K562 (cell line): Measurements from ENCODE around the gene PLEKHF1. TPM values are rescaled to one million over a fixed set of nuclear protein-coding genes. Genes with fewer than 3 reads are reported as not detected.

ENCODE experiments used
- BACH1 ChIP-seq: fragments of 200-800 bp; sonication (Bioruptor generic); IDR thresholded peaks from 2 replicates; pipeline ENCODE4 v1.6.1; 2016; ENCODE audit warnings: missing genetic modification characterization, missing compliant biosample characterization
- BCL6 ChIP-seq: fragments of 250-450 bp; sonication (Bioruptor Pico); IDR thresholded peaks from 2 replicates; pipeline ENCODE4 v1.4.0; 2020
- BRF1 ChIP-seq: IDR thresholded peaks from 3 replicates; pipeline ENCODE4 v1.6.1; 2011; ENCODE audit warnings: borderline replicate concordance, mild to moderate bottlenecking; ENCODE audit not compliant: insufficient read length; ENCODE audit errors: extremely low read depth
- HNRNPLL ChIP-seq: fragments of 200-400 bp; formaldehyde crosslinking; IDR thresholded peaks from 2 replicates; pipeline ENCODE4 v1.6.1; 2017; ENCODE audit warnings: low read length, low read depth, mild to moderate bottlenecking; ENCODE audit not compliant: poor library complexity, severe bottlenecking
- RBM39 ChIP-seq: fragments of 200-400 bp; formaldehyde crosslinking; optimal IDR thresholded peaks from 2 replicates; pipeline ENCODE3; 2018; ENCODE audit warnings: low read depth, low read length
- RFX7 ChIP-seq: fragments of 250-450 bp; sonication (Bioruptor Pico); IDR thresholded peaks from 2 replicates; pipeline ENCODE4 v1.5.1; 2021; ENCODE audit warnings: mild to moderate bottlenecking
- SPI1 ChIP-seq: IDR thresholded peaks from 2 replicates; pipeline ENCODE4 v1.6.1; 2011; ENCODE audit warnings: low read depth, low read length, control low read depth, borderline replicate concordance
- XRCC3 ChIP-seq: fragments of 450-650 bp; IDR thresholded peaks from 2 replicates; pipeline ENCODE4 v1.6.1; 2017; ENCODE audit warnings: mild to moderate bottlenecking, moderate library complexity
- polyA plus RNA-seq, 8 experiments: library from polyadenylated mRNA; depleted of rRNA in 4 of 8; stranded (reverse) in 5 of 8; unstranded in 3 of 8; fragments of >200 nt; fragmentation: Nextera tagmentation in 2 of 8; fragmentation: Illumina TruSeq in 1 of 8; extraction: Ambion mirVana in 2 of 8; extraction: Trizol in 1 of 8; gene quantifications; 2 replicates each; pipeline versions ENCODE4 v1.2.1 to v1.2.3, GENCODE V29; 2011 to 2014; ENCODE audit warnings: inconsistent platforms in 1 of 8, missing spikeins in 1 of 8
- total RNA-seq, 7 experiments: library from RNA; depleted of rRNA in 6 of 7; stranded (reverse); fragments of >200 nt in 6 of 7; fragmentation: Illumina TruSeq in 2 of 7; extraction: Trizol in 2 of 7; gene quantifications; 2 replicates each; pipeline versions ENCODE4 v1.2.1 to v1.2.3, GENCODE V29; 2011 to 2021; ENCODE audit warnings: low replicate concordance in 1 of 7
- TF ChIP-seq, protein P1 (sequence below): sonication (generic); formaldehyde crosslinking; IDR thresholded peaks from 2 replicates; pipeline ENCODE4 v1.8.0; 2022; ENCODE audit warnings: missing genetic modification reagents, mild to moderate bottlenecking, borderline replicate concordance
- TF ChIP-seq, protein P2 (sequence below): fragments of 200-800 bp; sonication (Bioruptor generic); IDR thresholded peaks from 2 replicates; pipeline ENCODE4 v1.6.1; 2017; ENCODE audit warnings: missing genetic modification characterization, missing compliant biosample characterization
- TF ChIP-seq, protein P3 (sequence below): fragments of 250-450 bp; sonication (Bioruptor Pico); IDR thresholded peaks from 2 replicates; pipeline ENCODE4 v1.8.0; 2021; ENCODE audit warnings: mild to moderate bottlenecking, moderate library complexity
- TF ChIP-seq, protein P4 (sequence below): fragments of 250-450 bp; sonication (Bioruptor Pico); IDR thresholded peaks from 2 replicates; pipeline ENCODE4 v1.8.0; 2022; ENCODE audit warnings: inconsistent platforms, mild to moderate bottlenecking, moderate library complexity, borderline replicate concordance
- TF ChIP-seq, protein P5 (sequence below): fragments of 250-450 bp; sonication (Bioruptor Pico); IDR thresholded peaks from 2 replicates; pipeline ENCODE4 v1.8.0; 2022; ENCODE audit warnings: moderate library complexity, mild to moderate bottlenecking, inconsistent platforms
- TF ChIP-seq, protein P6 (sequence below): fragments of 250-450 bp; sonication (Bioruptor Pico); IDR thresholded peaks from 2 replicates; pipeline ENCODE4 v1.5.0; 2021; ENCODE audit warnings: mild to moderate bottlenecking, moderate library complexity

The PLEKHF1 gene
- total and polyA plus RNA-seq, 9 of the 15 experiments (the other 6 are each of a cell fraction or from before 2014, with no cell fraction given), result 0.07 to 13.4 (median 3.9) TPM; not detected in 1

DNA sequence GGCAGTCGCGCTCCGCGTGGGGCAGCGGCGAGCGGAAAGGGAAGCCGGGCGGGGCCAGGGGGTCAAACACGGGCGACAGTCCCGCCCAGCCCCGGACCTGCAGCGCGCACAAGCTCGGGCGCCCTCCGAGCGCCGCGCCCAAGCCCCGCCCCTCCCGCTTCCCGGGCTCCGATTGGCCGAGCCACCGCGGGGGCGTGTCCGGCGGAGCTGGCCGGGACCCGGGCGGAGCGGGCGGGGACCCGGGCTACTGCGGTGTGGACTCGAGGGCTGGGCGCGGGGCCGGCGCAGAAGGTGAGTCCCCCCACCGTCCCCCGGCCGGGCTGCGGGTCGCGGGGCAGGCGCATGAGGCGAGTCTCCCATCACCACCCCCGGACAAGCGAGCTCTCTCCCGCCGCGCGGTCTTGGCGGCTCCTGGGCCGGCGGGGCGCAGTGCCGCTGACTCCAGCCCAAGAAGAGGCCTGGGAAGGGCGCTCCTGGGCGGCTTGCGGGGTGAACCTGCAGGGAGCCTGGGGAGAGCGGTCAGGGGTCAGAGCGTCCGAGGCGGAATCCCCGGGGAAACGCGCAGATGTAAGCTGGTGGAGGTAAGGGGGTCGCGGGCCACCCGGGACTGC, at the start of gene PLEKHF1 (continued):
- TF ChIP-seq, protein P1, sequence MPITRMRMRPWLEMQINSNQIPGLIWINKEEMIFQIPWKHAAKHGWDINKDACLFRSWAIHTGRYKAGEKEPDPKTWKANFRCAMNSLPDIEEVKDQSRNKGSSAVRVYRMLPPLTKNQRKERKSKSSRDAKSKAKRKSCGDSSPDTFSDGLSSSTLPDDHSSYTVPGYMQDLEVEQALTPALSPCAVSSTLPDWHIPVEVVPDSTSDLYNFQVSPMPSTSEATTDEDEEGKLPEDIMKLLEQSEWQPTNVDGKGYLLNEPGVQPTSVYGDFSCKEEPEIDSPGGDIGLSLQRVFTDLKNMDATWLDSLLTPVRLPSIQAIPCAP (CRISPR knock-in tag), result no peak
- TF ChIP-seq RFX7 (no peak), XRCC3 (no peak), BRF1 (no peak), RBM39 (no peak), HNRNPLL (no peak), SPI1 (no peak), BCL6 (no peak), BACH1 (tag) (no peak)
- TF ChIP-seq, protein P2, sequence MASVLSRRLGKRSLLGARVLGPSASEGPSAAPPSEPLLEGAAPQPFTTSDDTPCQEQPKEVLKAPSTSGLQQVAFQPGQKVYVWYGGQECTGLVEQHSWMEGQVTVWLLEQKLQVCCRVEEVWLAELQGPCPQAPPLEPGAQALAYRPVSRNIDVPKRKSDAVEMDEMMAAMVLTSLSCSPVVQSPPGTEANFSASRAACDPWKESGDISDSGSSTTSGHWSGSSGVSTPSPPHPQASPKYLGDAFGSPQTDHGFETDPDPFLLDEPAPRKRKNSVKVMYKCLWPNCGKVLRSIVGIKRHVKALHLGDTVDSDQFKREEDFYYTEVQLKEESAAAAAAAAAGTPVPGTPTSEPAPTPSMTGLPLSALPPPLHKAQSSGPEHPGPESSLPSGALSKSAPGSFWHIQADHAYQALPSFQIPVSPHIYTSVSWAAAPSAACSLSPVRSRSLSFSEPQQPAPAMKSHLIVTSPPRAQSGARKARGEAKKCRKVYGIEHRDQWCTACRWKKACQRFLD (CRISPR knock-in tag), result no peak
- TF ChIP-seq, protein P3, sequence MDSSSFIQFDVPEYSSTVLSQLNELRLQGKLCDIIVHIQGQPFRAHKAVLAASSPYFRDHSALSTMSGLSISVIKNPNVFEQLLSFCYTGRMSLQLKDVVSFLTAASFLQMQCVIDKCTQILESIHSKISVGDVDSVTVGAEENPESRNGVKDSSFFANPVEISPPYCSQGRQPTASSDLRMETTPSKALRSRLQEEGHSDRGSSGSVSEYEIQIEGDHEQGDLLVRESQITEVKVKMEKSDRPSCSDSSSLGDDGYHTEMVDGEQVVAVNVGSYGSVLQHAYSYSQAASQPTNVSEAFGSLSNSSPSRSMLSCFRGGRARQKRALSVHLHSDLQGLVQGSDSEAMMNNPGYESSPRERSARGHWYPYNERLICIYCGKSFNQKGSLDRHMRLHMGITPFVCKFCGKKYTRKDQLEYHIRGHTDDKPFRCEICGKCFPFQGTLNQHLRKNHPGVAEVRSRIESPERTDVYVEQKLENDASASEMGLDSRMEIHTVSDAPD (CRISPR knock-in tag), result no peak
- TF ChIP-seq, protein P4, sequence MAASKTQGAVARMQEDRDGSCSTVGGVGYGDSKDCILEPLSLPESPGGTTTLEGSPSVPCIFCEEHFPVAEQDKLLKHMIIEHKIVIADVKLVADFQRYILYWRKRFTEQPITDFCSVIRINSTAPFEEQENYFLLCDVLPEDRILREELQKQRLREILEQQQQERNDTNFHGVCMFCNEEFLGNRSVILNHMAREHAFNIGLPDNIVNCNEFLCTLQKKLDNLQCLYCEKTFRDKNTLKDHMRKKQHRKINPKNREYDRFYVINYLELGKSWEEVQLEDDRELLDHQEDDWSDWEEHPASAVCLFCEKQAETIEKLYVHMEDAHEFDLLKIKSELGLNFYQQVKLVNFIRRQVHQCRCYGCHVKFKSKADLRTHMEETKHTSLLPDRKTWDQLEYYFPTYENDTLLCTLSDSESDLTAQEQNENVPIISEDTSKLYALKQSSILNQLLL, result no peak
- TF ChIP-seq, protein P5, sequence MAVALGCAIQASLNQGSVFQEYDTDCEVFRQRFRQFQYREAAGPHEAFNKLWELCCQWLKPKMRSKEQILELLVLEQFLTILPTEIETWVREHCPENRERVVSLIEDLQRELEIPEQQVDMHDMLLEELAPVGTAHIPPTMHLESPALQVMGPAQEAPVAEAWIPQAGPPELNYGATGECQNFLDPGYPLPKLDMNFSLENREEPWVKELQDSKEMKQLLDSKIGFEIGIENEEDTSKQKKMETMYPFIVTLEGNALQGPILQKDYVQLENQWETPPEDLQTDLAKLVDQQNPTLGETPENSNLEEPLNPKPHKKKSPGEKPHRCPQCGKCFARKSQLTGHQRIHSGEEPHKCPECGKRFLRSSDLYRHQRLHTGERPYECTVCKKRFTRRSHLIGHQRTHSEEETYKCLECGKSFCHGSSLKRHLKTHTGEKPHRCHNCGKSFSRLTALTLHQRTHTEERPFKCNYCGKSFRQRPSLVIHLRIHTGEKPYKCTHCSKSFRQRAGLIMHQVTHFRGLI (CRISPR knock-in tag), result no peak
- TF ChIP-seq, protein P6, sequence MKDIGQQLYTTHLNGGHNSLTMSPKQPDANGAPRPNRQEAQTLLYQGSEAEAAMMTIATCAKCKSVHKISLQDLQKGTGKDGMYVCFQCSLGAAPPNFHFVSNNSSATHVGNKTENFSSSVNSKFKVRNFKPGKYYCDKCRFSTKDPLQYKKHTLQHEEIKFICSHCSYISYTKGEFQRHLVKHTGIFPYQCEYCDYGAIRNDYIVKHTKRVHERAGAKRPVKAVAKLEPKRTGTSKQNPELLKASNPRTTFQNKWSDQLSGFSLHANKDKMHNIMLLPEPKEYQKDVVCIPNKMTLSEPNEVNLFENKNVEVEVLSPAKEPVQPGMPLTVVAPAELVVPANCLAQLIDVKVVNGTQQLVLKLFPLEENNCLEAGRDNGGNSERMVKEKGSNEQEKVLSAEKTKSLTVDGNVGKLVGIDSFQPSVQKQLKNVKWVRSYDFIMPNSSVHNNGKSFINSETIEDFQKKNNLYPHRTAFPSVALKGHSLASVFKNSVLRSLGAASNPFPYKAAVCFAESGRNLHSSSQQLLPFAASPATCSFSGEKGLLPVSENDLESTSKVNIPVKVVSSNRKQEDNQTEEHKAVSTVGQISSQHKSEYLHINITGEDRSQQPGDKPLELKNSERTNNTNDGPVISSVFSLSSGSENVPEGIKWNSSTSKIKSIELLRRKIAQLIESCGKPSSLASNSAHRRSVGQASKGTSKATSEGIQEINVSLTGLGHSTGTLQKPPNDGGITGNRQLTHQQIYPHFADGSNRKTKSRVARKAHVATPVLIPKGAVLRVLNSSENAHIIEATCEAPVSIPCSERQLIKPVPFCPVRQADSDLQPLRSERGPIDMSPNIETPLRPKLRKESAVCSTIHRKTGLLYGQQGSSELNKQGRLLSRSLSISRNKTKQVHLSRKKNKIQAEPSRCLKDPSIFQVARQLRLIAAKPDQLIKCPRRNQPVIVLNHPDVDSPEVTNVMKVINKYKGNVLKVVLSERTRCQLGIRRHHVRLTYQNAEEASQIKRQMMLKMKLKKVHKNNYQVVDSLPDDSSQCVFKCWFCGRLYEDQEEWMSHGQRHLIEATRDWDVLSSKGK (CRISPR knock-in tag), result no peak
